OCI-LY1 (cell line): ENCODE measurements around the gene PCDHB1.
"Not testable (repeated sequence)": the region's sequence is repeated elsewhere in the genome, so short reads cannot be mapped to it uniquely, and the experiment has no call there.

Experiments
- H2AFZ ChIP-seq: fragments of 200-600 bp; sonication (generic), shearing (Covaris generic); 2 replicates; pipeline ENCODE4 v1.6.0; 2014; ENCODE audit warnings: antibody characterized with exemption, mild to moderate bottlenecking, low read length
- H3F3A ChIP-seq: fragments of 200-600 bp; sonication (generic), shearing (Covaris generic); 2 replicates; pipeline ENCODE4 v1.6.0; 2014; ENCODE audit warnings: mild to moderate bottlenecking, antibody characterized with exemption, low read length, moderate library complexity; ENCODE audit not compliant: insufficient read depth
- H3K27ac ChIP-seq: fragments of 200-600 bp; sonication (generic); 2 replicates; pipeline ENCODE4 v1.5.1; 2014; ENCODE audit warnings: low read length, mixed run types, mild to moderate bottlenecking, low read depth; ENCODE audit not compliant: poor library complexity, severe bottlenecking
- H3K27me3 ChIP-seq: fragments of 200-600 bp; sonication (generic); 2 replicates; pipeline ENCODE4 v1.6.0; 2014; ENCODE audit warnings: antibody characterized with exemption, mild to moderate bottlenecking, low read length, moderate library complexity; ENCODE audit not compliant: insufficient read depth
- H3K36me3 ChIP-seq: fragments of 200-600 bp; sonication (generic); 2 replicates; pipeline ENCODE4 v1.6.1; 2014; ENCODE audit warnings: mild to moderate bottlenecking, antibody characterized with exemption, low read length, moderate library complexity, mixed read lengths; ENCODE audit not compliant: insufficient read depth
- H3K4me1 ChIP-seq: fragments of 200-600 bp; sonication (generic); 2 replicates; pipeline ENCODE4 v1.5.1; 2014; ENCODE audit warnings: mild to moderate bottlenecking, low read length, moderate library complexity; ENCODE audit not compliant: insufficient read depth, severe bottlenecking
- H3K4me2 ChIP-seq: fragments of 200-600 bp; sonication (generic), shearing (Covaris generic); 2 replicates; pipeline ENCODE4 v1.6.1; 2014; ENCODE audit warnings: low read length
- H3K4me3 ChIP-seq: fragments of 200-600 bp; sonication (generic); 2 replicates; pipeline ENCODE4 v1.5.1; 2014; ENCODE audit warnings: low read length, low read depth, mild to moderate bottlenecking, mixed read lengths; ENCODE audit not compliant: poor library complexity, severe bottlenecking
- H3K79me2 ChIP-seq: fragments of 200-600 bp; shearing (Covaris generic); 2 replicates; pipeline ENCODE4 v1.6.1; 2016; ENCODE audit warnings: mixed run types, low read length, mixed read lengths; ENCODE audit not compliant: insufficient read depth
- H3K9ac ChIP-seq: fragments of 200-600 bp; sonication (generic), shearing (Covaris generic); 2 replicates; pipeline ENCODE4 v1.6.1; 2014; ENCODE audit warnings: mild to moderate bottlenecking, low read length, mixed read lengths
- H3K9me2 ChIP-seq: fragments of 200-600 bp; sonication (generic), shearing (Covaris generic); 2 replicates; pipeline ENCODE4 v1.6.1; 2014; ENCODE audit warnings: low read depth, mild to moderate bottlenecking, low read length, mixed read lengths
- H3K9me3 ChIP-seq: fragments of 200-600 bp; shearing (Covaris generic); 2 replicates; pipeline ENCODE4 v1.6.1; 2014; ENCODE audit warnings: low read length, mixed read lengths
- H4K20me1 ChIP-seq: fragments of 200-600 bp; sonication (generic), shearing (Covaris generic); 2 replicates; pipeline ENCODE4 v1.6.0; 2016; ENCODE audit warnings: mild to moderate bottlenecking, low read length; ENCODE audit not compliant: insufficient read depth
- EZH2 ChIP-seq: fragments of 200-600 bp; sonication (generic), shearing (Covaris generic); IDR thresholded peaks from 2 replicates; pipeline ENCODE4 v1.8.0; 2017; ENCODE audit warnings: borderline replicate concordance, mixed run types, mild to moderate bottlenecking, antibody characterized with exemption, low read length, moderate library complexity, mixed read lengths
- TF ChIP-seq, protein P1 (sequence below): fragments of 200-600 bp; sonication (generic), shearing (Covaris generic); IDR thresholded peaks from 2 replicates; pipeline ENCODE4 v1.5.1; 2017; ENCODE audit warnings: mild to moderate bottlenecking, antibody characterized with exemption, low read length, moderate library complexity, mixed read lengths

Gene PCDHB1

DNA sequence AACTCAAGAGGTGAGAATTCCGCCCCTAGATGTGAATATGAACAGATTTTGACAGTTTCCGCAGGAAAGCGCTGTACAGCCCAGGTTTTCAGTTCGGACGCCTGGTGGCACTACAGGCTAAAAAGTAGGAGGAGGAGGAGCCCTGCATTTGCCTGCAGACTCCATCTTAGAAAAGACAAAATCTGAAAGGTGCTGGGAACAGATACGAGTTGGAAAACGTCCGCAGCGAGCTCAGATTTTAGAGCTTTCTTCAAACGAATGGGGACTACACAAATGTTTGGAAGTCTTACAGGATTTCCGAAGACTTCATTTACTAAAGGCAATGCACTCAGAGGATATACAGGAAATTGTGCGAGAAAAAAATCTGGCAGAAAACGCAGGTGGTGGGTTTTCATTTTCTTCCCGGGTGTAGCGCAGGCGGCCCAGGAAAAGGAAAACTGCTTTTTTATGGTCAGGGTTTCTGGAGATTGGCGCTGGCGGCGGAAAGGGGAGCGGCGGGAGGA lies 33.4 kb downstream of the PCDHB1 start:
- TF ChIP-seq, protein P1, sequence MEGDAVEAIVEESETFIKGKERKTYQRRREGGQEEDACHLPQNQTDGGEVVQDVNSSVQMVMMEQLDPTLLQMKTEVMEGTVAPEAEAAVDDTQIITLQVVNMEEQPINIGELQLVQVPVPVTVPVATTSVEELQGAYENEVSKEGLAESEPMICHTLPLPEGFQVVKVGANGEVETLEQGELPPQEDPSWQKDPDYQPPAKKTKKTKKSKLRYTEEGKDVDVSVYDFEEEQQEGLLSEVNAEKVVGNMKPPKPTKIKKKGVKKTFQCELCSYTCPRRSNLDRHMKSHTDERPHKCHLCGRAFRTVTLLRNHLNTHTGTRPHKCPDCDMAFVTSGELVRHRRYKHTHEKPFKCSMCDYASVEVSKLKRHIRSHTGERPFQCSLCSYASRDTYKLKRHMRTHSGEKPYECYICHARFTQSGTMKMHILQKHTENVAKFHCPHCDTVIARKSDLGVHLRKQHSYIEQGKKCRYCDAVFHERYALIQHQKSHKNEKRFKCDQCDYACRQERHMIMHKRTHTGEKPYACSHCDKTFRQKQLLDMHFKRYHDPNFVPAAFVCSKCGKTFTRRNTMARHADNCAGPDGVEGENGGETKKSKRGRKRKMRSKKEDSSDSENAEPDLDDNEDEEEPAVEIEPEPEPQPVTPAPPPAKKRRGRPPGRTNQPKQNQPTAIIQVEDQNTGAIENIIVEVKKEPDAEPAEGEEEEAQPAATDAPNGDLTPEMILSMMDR: no peak
- no peak for TF ChIP-seq EZH2
- no peak overlapping the region for H3K4me2 ChIP-seq
- H3K79me2 ChIP-seq: no peaks in the 10 kb centered on the region

DNA sequence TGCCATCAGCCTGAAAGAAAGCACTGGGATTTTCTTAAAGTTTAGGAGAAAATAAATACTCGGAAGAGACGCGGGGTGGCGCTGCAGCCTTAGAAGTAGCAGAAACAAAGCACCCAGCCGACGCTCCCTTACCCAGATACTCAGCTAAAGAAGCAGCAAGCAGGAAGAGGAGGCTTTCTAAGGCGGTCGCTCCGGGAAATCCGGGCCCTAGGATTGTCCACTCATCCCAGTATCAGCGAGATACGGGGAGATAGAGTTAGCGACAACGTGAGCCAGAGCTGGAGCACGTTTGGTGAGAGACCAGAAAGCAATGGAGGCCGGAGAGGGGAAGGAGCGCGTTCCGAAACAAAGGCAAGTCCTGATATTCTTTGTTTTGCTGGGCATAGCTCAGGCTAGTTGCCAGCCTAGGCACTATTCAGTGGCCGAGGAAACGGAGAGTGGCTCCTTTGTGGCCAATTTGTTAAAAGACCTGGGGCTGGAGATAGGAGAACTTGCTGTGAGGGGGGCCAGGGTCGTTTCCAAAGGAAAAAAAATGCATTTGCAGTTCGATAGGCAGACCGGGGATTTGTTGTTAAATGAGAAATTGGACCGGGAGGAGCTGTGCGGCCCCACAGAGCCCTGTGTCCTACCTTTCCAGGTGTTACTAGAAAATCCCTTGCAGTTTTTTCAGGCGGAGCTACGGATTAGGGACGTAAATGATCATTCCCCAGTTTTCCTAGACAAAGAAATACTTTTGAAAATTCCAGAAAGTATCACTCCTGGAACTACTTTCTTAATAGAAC lies 43.5 kb downstream of the PCDHB1 start, which contains the start of gene PCDHB2:
Gene PCDHB2, plus strand, starts transcription at position 135 of the 782 bp plus-strand sequence. Its CDS starts 176 bp downstream, at position 311.
- Histone ChIP-seq H3K9me2 (no peaks in the 10 kb centered on the region), H3K9me3 (no peaks in the 10 kb centered on the region), H4K20me1 (no peaks in the 10 kb centered on the region), H3K36me3 (no peaks in the 10 kb centered on the region), H3K79me2 (no peaks in the 10 kb centered on the region), H3K4me3 (no peak within 1 kb of the TSS), H3F3A (no peaks in the 10 kb centered on the region), H2AFZ (no peak within 1 kb of the TSS), H3K4me2 (no peak within 1 kb of the TSS), H3K4me1 (no peaks in the 10 kb centered on the region), H3K9ac (no peak within 1 kb of the TSS), H3K27ac (no peak within 1 kb of the TSS), H3K27me3 (no peaks in the 10 kb centered on the region)
- TF ChIP-seq, protein P1: peak; percentile 40; the same call in 1 of the 2 replicates
- no peak for TF ChIP-seq EZH2

More for the DNA sequence above, 33.4 kb downstream of the PCDHB1 start:
- no peaks in the 10 kb centered on the region for H3K4me1 ChIP-seq
- H3K9ac ChIP-seq: no peak overlapping the region
- H3K4me3 ChIP-seq: no peak overlapping the region
- no peaks in the 10 kb centered on the region for H3K36me3 ChIP-seq
- H3K27ac ChIP-seq: no peak overlapping the region
- no peak overlapping the region for H2AFZ ChIP-seq
- H3K9me2 ChIP-seq: no peaks in the 10 kb centered on the region
- no peaks in the 10 kb centered on the region for H3K27me3 ChIP-seq
- H3K9me3 ChIP-seq: no peaks in the 10 kb centered on the region
- no peaks in the 10 kb centered on the region for H4K20me1 ChIP-seq
- no peaks in the 10 kb centered on the region for H3F3A ChIP-seq

DNA sequence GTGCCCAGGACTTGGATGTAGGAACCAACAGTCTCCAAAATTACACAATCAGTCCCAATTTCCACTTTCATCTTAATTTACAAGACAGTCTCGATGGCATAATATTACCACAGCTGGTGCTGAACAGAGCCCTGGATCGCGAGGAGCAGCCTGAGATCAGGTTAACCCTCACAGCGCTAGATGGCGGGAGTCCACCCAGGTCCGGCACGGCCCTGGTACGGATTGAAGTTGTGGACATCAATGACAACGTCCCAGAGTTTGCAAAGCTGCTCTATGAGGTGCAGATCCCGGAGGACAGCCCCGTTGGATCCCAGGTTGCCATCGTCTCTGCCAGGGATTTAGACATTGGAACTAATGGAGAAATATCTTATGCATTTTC lies 44.1 kb downstream of the PCDHB1 start:
- H3K27ac ChIP-seq: no peak overlapping the region
- no peaks in the 10 kb centered on the region for H3K9me2 ChIP-seq
- no peak overlapping the region for H3K4me3 ChIP-seq
- no peaks in the 10 kb centered on the region for H3K27me3 ChIP-seq
- H3F3A ChIP-seq: no peaks in the 10 kb centered on the region
- no peaks in the 10 kb centered on the region for H3K4me1 ChIP-seq
- no peaks in the 10 kb centered on the region for H3K9me3 ChIP-seq
- no peaks in the 10 kb centered on the region for H3K79me2 ChIP-seq
- no peak overlapping the region for H3K9ac ChIP-seq
- no peak overlapping the region for H2AFZ ChIP-seq
- no peaks in the 10 kb centered on the region for H4K20me1 ChIP-seq
- H3K4me2 ChIP-seq: no peak overlapping the region
- no peaks in the 10 kb centered on the region for H3K36me3 ChIP-seq
- TF ChIP-seq EZH2: no peak
- TF ChIP-seq, protein P1: no peak

DNA sequence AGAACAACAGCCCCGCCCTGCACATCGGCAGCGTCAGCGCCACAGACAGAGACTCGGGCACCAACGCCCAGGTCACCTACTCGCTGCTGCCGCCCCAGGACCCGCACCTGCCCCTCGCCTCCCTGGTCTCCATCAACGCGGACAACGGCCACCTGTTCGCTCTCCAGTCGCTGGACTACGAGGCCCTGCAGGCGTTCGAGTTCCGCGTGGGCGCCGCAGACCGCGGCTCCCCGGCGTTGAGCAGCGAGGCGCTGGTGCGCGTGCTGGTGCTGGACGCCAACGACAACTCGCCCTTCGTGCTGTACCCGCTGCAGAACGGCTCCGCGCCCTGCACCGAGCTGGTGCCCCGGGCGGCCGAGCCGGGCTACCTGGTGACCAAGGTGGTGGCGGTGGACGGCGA lies 45.0 kb downstream of the PCDHB1 start:
- H3K79me2 ChIP-seq, H3K27ac ChIP-seq, H4K20me1 ChIP-seq, H3K9ac ChIP-seq, H2AFZ ChIP-seq, H3K9me2 ChIP-seq, H3K36me3 ChIP-seq, H3K9me3 ChIP-seq, H3K4me3 ChIP-seq, H3K27me3 ChIP-seq, H3F3A ChIP-seq, H3K4me2 ChIP-seq, H3K4me1 ChIP-seq: not testable (repeated sequence)

DNA sequence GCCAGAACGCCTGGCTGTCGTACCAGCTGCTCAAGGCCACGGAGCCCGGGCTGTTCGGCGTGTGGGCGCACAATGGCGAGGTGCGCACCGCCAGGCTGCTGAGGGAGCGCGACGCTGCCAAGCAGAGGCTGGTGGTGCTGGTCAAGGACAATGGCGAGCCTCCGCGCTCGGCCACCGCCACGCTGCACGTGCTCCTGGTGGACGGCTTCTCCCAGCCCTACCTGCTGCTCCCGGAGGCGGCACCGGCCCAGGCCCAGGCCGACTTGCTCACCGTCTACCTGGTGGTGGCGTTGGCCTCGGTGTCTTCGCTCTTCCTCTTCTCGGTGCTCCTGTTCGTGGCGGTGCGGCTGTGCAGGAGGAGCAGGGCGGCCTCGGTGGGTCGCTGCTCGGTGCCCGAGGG lies 45.4 kb downstream of the PCDHB1 start:
- not testable (repeated sequence) for H3K9me3 ChIP-seq, H2AFZ ChIP-seq, H4K20me1 ChIP-seq, H3K79me2 ChIP-seq, H3K27me3 ChIP-seq, H3K4me2 ChIP-seq, H3K27ac ChIP-seq, H3K9me2 ChIP-seq, H3K36me3 ChIP-seq, H3K4me1 ChIP-seq, H3F3A ChIP-seq, H3K9ac ChIP-seq, H3K4me3 ChIP-seq
